Smooth muscle cell (in vitro differentiated cells): ENCODE results near the gene PITPNM1. TPM values are rescaled to one million over a fixed set of nuclear protein-coding genes. Genes with fewer than 3 reads are reported as not detected.

Experiments used
- DNase-seq: peaks from one replicate; lab custom pipeline; 2025; ENCODE audit not compliant: unreplicated experiment; lab: John Stamatoyannopoulos, UW
- H2AFZ ChIP-seq: fragments of 200-600 bp; sonication (generic); 2 replicates; pipeline ENCODE4 v1.6.0; 2016; ENCODE audit warnings: antibody characterized with exemption, low read depth, mild to moderate bottlenecking
- H3F3A ChIP-seq: fragments of 200-600 bp; sonication (generic); 2 replicates; pipeline ENCODE4 v1.6.0; 2017; ENCODE audit warnings: antibody characterized with exemption, low read depth
- H3K27ac ChIP-seq: fragments of 200-600 bp; sonication (generic); 2 replicates; pipeline ENCODE4 v1.5.1; 2016; ENCODE audit warnings: low read depth, mild to moderate bottlenecking
- H3K27me3 ChIP-seq: fragments of 200-600 bp; sonication (generic); 2 replicates; pipeline ENCODE4 v1.6.1; 2016; ENCODE audit warnings: low read depth, mild to moderate bottlenecking
- H3K36me3 ChIP-seq: fragments of 200-600 bp; sonication (generic); 2 replicates; pipeline ENCODE4 v1.5.1; 2016; ENCODE audit warnings: low read depth
- H3K4me1 ChIP-seq: fragments of 200-600 bp; sonication (generic); 2 replicates; pipeline ENCODE4 v1.5.1; 2016; ENCODE audit warnings: low read depth
- H3K4me2 ChIP-seq: fragments of 200-600 bp; sonication (generic); 2 replicates; pipeline ENCODE4 v1.6.0; 2016; ENCODE audit warnings: mild to moderate bottlenecking
- H3K4me3 ChIP-seq: fragments of 200-600 bp; sonication (generic); 2 replicates; pipeline ENCODE4 v1.5.1; 2016; ENCODE audit warnings: mild to moderate bottlenecking
- H3K79me2 ChIP-seq: fragments of 200-600 bp; sonication (generic); 2 replicates; pipeline ENCODE4 v1.6.0; 2016; ENCODE audit warnings: low read depth, mild to moderate bottlenecking
- H3K9ac ChIP-seq: fragments of 200-600 bp; sonication (generic); 2 replicates; pipeline ENCODE4 v1.6.0; 2016; ENCODE audit warnings: low read depth
- H3K9me3 ChIP-seq: fragments of 200-600 bp; sonication (generic); replicated peaks from 2 replicates; pipeline ENCODE4 v1.5.1; 2016; ENCODE audit warnings: low read depth
- H4K20me1 ChIP-seq: fragments of 200-600 bp; sonication (generic); 2 replicates; pipeline ENCODE4 v1.6.0; 2016; ENCODE audit warnings: low read depth
- CTCF ChIP-seq: fragments of 200-600 bp; sonication (generic); IDR thresholded peaks from 2 replicates; pipeline ENCODE4 v1.5.1; 2017; ENCODE audit warnings: borderline replicate concordance, mild to moderate bottlenecking, antibody characterized with exemption; ENCODE audit not compliant: insufficient read depth, poor library complexity, severe bottlenecking
- WGBS: methylation state at CpG from one replicate; pipeline ENCODE4 v1.1.7; 2016; ENCODE audit warnings: low lambda C conversion rate; 5-methylcytosine and 5-hydroxymethylcytosine counted together
- polyA plus RNA-seq: library from polyadenylated mRNA; unstranded; fragments of >200 nt; fragmentation: Nextera tagmentation; extraction: Ambion mirVana; gene quantifications from 2 replicates; pipeline ENCODE4 v1.2.1, GENCODE V29; 2016
- total RNA-seq: library from RNA; depleted of rRNA; stranded (reverse); fragments of >200 nt; gene quantifications from 2 replicates; pipeline ENCODE4 v1.2.3, GENCODE V29; 2014

The PITPNM1 gene
- total and polyA plus RNA-seq, 2 experiments from 2014 or later: 27.6 to 35.0 TPM

GRCh38 chr11:67530282-67530592 lies 25.1 kb upstream of the PITPNM1 start:
- no peaks in the 10 kb centered on the region for H4K20me1 ChIP-seq
- no peak overlapping the region for H3K27ac ChIP-seq
- H3F3A ChIP-seq: no peaks in the 10 kb centered on the region
- H3K36me3 ChIP-seq: no peaks in the 10 kb centered on the region
- no peak overlapping the region for H3K4me3 ChIP-seq
- H3K9me3 ChIP-seq: peaks cover 4% of the 10 kb centered on the region
- no peaks in the 10 kb centered on the region for H3K4me1 ChIP-seq
- H3K79me2 ChIP-seq: no peaks in the 10 kb centered on the region
- no peak overlapping the region for H3K4me2 ChIP-seq
- WGBS: 89% methylated on average over 5 of the region's 5 CpGs
- no peak overlapping the region for H3K9ac ChIP-seq
- TF ChIP-seq CTCF: no peak
- H2AFZ ChIP-seq: no peak overlapping the region
- no peak for DNase-seq
- H3K27me3 ChIP-seq: no peaks in the 10 kb centered on the region

GRCh38 chr11:67528376-67528775 lies 23.2 kb upstream of the PITPNM1 start:
- no peak for TF ChIP-seq CTCF
- H3K9ac ChIP-seq: no peak overlapping the region
- no peak overlapping the region for H3K27ac ChIP-seq
- H3K79me2 ChIP-seq: no peaks in the 10 kb centered on the region
- H3K4me2 ChIP-seq: no peak overlapping the region
- H3K9me3 ChIP-seq: no peaks in the 10 kb centered on the region
- no peak for DNase-seq
- no peaks in the 10 kb centered on the region for H4K20me1 ChIP-seq
- 94% methylated on average over 4 of the region's 4 CpGs for WGBS
- no peaks in the 10 kb centered on the region for H3F3A ChIP-seq
- no peaks in the 10 kb centered on the region for H3K4me1 ChIP-seq
- H3K4me3 ChIP-seq: no peak overlapping the region
- H3K36me3 ChIP-seq: no peaks in the 10 kb centered on the region
- no peaks in the 10 kb centered on the region for H3K27me3 ChIP-seq
- no peak overlapping the region for H2AFZ ChIP-seq

DNA sequence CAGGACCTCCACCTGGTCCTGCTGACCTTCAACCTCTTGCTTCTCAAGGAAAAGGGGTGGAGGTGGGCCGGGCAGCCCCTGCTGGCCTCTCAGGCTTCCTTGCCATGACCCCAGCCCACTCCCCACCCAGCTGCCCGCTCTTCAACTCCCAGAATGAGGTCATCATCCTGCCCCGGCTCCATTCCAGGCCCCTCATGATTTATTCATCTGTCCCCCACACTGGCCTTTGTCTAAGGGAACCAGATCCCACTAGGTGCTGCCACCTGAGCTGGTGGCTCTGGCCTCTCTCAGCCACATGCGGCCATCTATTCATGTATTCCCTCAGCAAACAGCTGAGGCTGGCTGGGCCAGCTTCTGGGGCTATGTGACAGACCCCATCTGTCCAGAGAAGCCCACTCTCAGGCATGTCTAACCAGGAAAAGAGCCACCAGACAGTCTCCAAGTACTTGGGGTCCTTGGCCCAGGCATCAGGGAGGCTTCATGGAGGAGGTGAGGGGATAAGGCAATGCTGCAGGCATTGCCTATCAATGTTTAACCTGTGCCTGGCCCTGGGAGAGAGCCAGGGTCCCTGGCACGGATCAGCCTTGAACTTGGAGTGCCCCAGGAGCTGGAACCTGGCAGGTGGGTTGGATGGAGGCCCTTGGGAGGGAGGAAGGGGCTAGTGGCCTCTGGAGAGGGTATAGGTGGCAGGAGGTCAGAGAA lies 20.3 kb upstream of the PITPNM1 start:
- H3K4me3 ChIP-seq: no peak overlapping the region
- H3F3A ChIP-seq: no peaks in the 10 kb centered on the region
- H3K27ac ChIP-seq: no peak overlapping the region
- H2AFZ ChIP-seq: no peak overlapping the region
- WGBS: 90% methylated on average over 4 of the region's 5 CpGs
- no peaks in the 10 kb centered on the region for H3K4me1 ChIP-seq
- H3K27me3 ChIP-seq: no peaks in the 10 kb centered on the region
- no peak overlapping the region for H3K9ac ChIP-seq
- H3K4me2 ChIP-seq: no peak overlapping the region
- DNase-seq: no peak
- no peaks in the 10 kb centered on the region for H4K20me1 ChIP-seq
- no peak for TF ChIP-seq CTCF
- no peaks in the 10 kb centered on the region for H3K9me3 ChIP-seq
- no peaks in the 10 kb centered on the region for H3K36me3 ChIP-seq
- H3K79me2 ChIP-seq: no peaks in the 10 kb centered on the region

GRCh38 chr11:67524480-67524808 lies 19.3 kb upstream of the PITPNM1 start:
- no peaks in the 10 kb centered on the region for H3K4me1 ChIP-seq
- H3K36me3 ChIP-seq: no peaks in the 10 kb centered on the region
- H3K4me2 ChIP-seq: no peak overlapping the region
- no peak overlapping the region for H3K4me3 ChIP-seq
- H3K27me3 ChIP-seq: no peaks in the 10 kb centered on the region
- no peak for TF ChIP-seq CTCF
- H3K27ac ChIP-seq: no peak overlapping the region
- DNase-seq: no peak
- H3K79me2 ChIP-seq: no peaks in the 10 kb centered on the region
- no peaks in the 10 kb centered on the region for H4K20me1 ChIP-seq
- no peak overlapping the region for H3K9ac ChIP-seq
- no peaks in the 10 kb centered on the region for H3K9me3 ChIP-seq
- no peaks in the 10 kb centered on the region for H3F3A ChIP-seq
- no peak overlapping the region for H2AFZ ChIP-seq
- WGBS: 93% methylated on average over 9 of the region's 9 CpGs
